Measurements from ENCODE around the gene PLXDC1. TPM values are rescaled to one million over a fixed set of nuclear protein-coding genes. Genes with fewer than 3 reads are reported as not detected.

The PLXDC1 gene
- total and polyA plus RNA-seq, 2 of the 8 experiments (the other 6 are each of a cell fraction or from before 2014, with no cell fraction given) = 4.1 to 14.6 TPM

- no peak for TF ChIP-seq CHD2 (IDR thresholded peaks at IDR 0.05; ENCODE audit: low read length)
- TF ChIP-seq CEBPB (IDR thresholded peaks at IDR 0.05; ENCODE audit: low read depth, low read length) = no peak
- TF ChIP-seq RXRA (IDR thresholded peaks at IDR 0.05; ENCODE audit: insufficient read depth, low read depth, low read length) = no peak
- no peak for TF ChIP-seq FOSL1 (IDR thresholded peaks at IDR 0.05; ENCODE audit: insufficient read depth, low read depth, low read length)
Measured at GRCh38 chr17:39014044-39014794, 137.2 kb downstream of the PLXDC1 start (continued).

Small RNAs within 50 kb of the gene (small RNA-seq; reads per million reads assigned to genes)
- gene AC091178.1 (ENCODE audit: insufficient read depth) = not detected

Other genes starting within 250 kb of the PLXDC1 start
- gene FBXO47, start 184.2 kb downstream of the PLXDC1 start, total RNA-seq (2021; fragmentation: NEBNext Ultra II Directional; extraction: Animal tissue kit (Norgen Biotek cat#: 25700)) = not detected in 2 replicates
- not detected in 2 replicates for gene FBXO47, start 184.2 kb downstream of the PLXDC1 start, polyA plus RNA-seq (2011; rRNA removed)
- gene ARL5C, start 14.5 kb upstream of the PLXDC1 start, total RNA-seq (2021; fragmentation: NEBNext Ultra II Directional; extraction: Animal tissue kit (Norgen Biotek cat#: 25700)) = not detected in 2 replicates
- not detected in 2 replicates for gene ARL5C, start 14.5 kb upstream of the PLXDC1 start, polyA plus RNA-seq (2011; rRNA removed)
- 15.1 and 17.8 TPM in 2 replicates for gene CACNB1, start 46.0 kb upstream of the PLXDC1 start, total RNA-seq (2021; fragmentation: NEBNext Ultra II Directional; extraction: Animal tissue kit (Norgen Biotek cat#: 25700))
- 7.2 and 10.6 TPM in 2 replicates for gene CACNB1, start 46.0 kb upstream of the PLXDC1 start, polyA plus RNA-seq (2011; rRNA removed)
- 2,182 and 2,219 TPM in 2 replicates for gene RPL19, start 48.6 kb upstream of the PLXDC1 start, total RNA-seq (2021; fragmentation: NEBNext Ultra II Directional; extraction: Animal tissue kit (Norgen Biotek cat#: 25700))
- gene RPL19, start 48.6 kb upstream of the PLXDC1 start, polyA plus RNA-seq (2011; rRNA removed) = 1,992 and 2,108 TPM in 2 replicates
- gene STAC2, start 74.3 kb upstream of the PLXDC1 start, total RNA-seq (2021; fragmentation: NEBNext Ultra II Directional; extraction: Animal tissue kit (Norgen Biotek cat#: 25700)) = 5.4 and 6.0 TPM in 2 replicates
- gene STAC2, start 74.3 kb upstream of the PLXDC1 start, polyA plus RNA-seq (2011; rRNA removed) = 1.5 and 2.5 TPM in 2 replicates
- 10.3 and 11.0 TPM in 2 replicates for gene FBXL20, start 250.0 kb upstream of the PLXDC1 start, total RNA-seq (2021; fragmentation: NEBNext Ultra II Directional; extraction: Animal tissue kit (Norgen Biotek cat#: 25700))
- gene FBXL20, start 250.0 kb upstream of the PLXDC1 start, polyA plus RNA-seq (2011; rRNA removed) = 4.3 and 5.5 TPM in 2 replicates

All from H1 (cell line).